D721Med (cell line): Measurements from ENCODE around the gene AADAT.
"Not testable (repeated sequence)": the region's sequence is repeated elsewhere in the genome, so short reads cannot be mapped to it uniquely, and the experiment has no call there.

Experiments used
- DNase-seq: peaks from one replicate; pipeline ENCODE4 v3.0.0; 2011; ENCODE audit warnings: low spot score; ENCODE audit not compliant: insufficient read length
- FAIRE-seq: peaks from 2 replicates; lab custom pipeline; 2011; peaks lifted over from hg19 to GRCh38; lab: Jason Lieb, UNC
- TF ChIP-seq, protein P1 (sequence below): IDR thresholded peaks from 2 replicates; pipeline ENCODE4 v1.5.1; 2012; ENCODE audit warnings: mild to moderate bottlenecking, control low read depth; ENCODE audit not compliant: insufficient read depth; ENCODE audit errors: missing control alignments

AADAT gene

DNA sequence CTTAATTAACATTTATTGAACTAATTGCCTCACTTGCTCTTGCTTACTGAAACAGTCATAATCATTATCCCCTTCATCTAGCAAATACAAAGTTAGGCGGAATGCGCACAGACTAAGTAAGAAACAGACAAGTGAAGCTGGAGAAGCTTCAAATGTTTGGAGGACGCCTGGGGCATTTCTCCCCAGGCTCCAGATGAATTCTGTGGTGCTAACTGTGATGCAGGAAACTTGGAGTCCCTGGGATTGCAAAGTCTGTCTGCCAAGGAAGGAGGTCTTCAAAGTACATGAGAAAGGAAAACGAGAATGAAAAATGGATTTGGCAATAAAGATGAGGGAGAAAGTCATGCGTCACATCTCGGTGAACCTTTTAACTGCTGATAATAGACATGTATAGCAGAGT lies 40.0 kb downstream of the AADAT start:
- TF ChIP-seq, protein P1, sequence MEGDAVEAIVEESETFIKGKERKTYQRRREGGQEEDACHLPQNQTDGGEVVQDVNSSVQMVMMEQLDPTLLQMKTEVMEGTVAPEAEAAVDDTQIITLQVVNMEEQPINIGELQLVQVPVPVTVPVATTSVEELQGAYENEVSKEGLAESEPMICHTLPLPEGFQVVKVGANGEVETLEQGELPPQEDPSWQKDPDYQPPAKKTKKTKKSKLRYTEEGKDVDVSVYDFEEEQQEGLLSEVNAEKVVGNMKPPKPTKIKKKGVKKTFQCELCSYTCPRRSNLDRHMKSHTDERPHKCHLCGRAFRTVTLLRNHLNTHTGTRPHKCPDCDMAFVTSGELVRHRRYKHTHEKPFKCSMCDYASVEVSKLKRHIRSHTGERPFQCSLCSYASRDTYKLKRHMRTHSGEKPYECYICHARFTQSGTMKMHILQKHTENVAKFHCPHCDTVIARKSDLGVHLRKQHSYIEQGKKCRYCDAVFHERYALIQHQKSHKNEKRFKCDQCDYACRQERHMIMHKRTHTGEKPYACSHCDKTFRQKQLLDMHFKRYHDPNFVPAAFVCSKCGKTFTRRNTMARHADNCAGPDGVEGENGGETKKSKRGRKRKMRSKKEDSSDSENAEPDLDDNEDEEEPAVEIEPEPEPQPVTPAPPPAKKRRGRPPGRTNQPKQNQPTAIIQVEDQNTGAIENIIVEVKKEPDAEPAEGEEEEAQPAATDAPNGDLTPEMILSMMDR: no peak
- no peak for FAIRE-seq

GRCh38 chr4:170047771-170048354 lies 41.9 kb downstream of the AADAT start:
- DNase-seq (no peak), FAIRE-seq (peak; percentile 96)
- TF ChIP-seq, protein P1: peak; percentile 93

More for the DNA sequence above, 40.0 kb downstream of the AADAT start:
- DNase-seq: no peak

DNA sequence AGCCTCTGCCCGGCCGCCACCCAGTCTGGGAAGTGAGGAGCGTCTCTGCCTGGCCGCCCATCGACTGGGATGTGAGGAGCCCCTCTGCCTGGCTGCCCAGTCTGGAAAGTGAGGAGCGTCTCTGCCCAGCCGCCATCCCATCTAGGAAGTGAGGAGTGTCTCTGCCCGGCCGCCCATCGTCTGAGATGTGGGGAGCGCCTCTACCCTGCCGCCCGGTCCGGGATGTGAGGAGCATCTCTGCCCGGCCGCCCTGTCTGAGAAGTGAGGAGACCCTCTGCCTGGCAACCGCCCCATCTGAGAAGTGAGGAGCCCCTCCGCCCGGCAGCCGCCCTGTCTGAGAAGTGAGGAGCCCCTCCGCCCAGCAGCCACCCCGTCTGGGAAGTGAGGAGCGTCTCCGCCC lies 43.6 kb downstream of the AADAT start:
- not testable (repeated sequence) for FAIRE-seq, DNase-seq

DNA sequence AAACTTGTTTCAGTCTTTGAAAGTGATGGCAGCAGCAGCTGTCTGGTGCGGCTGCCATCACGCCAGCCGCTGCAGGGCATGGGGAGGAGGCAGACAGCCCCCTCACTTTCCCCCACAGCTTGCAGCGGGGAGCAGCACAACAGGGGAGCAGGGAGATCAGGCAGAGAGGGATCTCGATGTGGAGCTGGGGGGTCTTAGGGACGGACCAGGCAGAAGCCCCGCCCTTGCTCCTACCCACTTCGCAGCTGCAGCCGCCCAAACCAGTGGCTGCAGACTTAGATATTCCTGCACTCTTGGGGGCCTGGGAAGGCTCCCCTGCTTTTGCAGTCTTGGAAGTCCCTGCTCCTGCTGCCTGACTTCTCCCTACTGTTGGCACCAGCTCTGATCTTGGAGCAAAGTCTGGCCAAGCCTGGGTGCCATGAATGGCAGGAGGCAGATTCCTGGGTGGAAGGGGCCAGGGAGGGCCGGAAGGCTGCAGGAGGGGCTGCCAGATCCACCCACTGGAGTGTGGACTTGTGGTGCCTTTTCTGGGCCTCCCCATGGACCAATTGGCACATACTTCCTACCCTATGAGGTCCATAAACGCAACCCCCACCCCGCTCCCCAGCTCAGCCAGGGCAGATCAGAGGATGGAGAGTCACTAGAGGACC lies 49.6 kb downstream of the AADAT start:
- DNase-seq: no peak
- FAIRE-seq: no peak
- TF ChIP-seq, protein P1: no peak

DNA sequence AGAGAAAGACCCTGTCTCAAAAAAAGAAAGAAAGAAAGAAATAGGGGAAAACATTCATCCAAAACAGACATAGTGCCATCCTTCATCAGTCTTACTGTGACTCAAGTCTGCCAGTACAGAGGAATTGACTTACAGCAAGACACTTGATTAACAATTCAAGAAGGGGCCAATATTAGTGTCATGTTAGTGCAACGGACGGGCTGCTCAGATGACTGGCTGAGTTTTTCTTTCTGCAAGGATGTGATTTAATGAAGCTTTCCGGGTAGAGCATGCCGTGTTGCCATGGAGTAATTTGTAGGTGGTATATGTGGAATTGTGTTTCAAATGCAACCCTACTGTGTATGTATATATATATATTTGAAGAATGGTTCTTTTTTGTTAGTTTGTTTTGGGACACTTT lies 51.0 kb downstream of the AADAT start:
- DNase-seq: no peak
- TF ChIP-seq, protein P1: no peak
- FAIRE-seq: no peak

GRCh38 chr4:170038232-170038631 lies 51.5 kb downstream of the AADAT start:
- DNase-seq (no peak), FAIRE-seq (no peak)
- TF ChIP-seq, protein P1: no peak

DNA sequence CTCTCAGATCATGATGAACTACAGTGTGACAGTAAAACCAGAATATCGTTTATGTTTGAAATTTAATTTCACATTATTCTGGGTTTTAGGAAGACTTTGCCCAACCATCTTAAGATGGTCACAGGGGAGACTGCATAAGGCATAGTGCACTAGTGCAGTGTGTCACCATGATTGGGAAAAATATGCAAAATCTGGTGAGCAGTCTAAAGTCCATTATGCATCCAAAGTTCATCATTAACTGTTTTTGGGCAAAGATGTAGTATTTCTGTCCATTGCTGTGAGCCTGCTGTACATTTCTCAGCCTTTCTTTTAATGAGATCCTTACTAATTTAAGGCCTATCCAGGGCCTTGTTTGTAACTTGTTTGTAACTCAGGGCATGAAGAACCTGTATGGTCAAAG lies 52.3 kb downstream of the AADAT start:
- no peak for FAIRE-seq
- no peak for DNase-seq
- TF ChIP-seq, protein P1: no peak
